Peyer's patch (tissue), 4 donors: ENCODE measurements around the gene LAMB1. TPM values are rescaled to one million over a fixed set of nuclear protein-coding genes. Genes with fewer than 3 reads are reported as not detected.

Experiments
- DNase-seq, 3 donors: peaks; one replicate each; pipeline ENCODE4 v3.0.0-alpha.2; 2017 to 2019
- H3K27ac ChIP-seq, 4 donors: fragments of 200-600 bp; sonication (generic); one replicate each; pipeline ENCODE4 v1.5.1; 2016 to 2019
- H3K27me3 ChIP-seq, 2 donors: fragments of 200-600 bp; sonication (generic); one replicate each; pipeline ENCODE4 v1.5.1; 2019
- H3K36me3 ChIP-seq, 3 donors: fragments of 200-600 bp; sonication (generic); one replicate each; pipeline ENCODE4 v1.5.1; 2016 to 2019
- H3K4me1 ChIP-seq, 4 donors: fragments of 200-600 bp; sonication (generic); one replicate each; pipeline ENCODE4 v1.5.1; 2016 to 2019
- H3K4me3 ChIP-seq, 4 donors: fragments of 200-600 bp; sonication (generic); 1 replicate in 3 of 4; 2 replicates in 1 of 4; pipeline ENCODE4 v1.5.1; 2016 to 2019; ENCODE audit warnings: mild to moderate bottlenecking in 1 of 4
- H3K9me3 ChIP-seq, 4 donors: fragments of 200-600 bp; sonication (generic); one replicate each; pipeline ENCODE4 v1.5.1; 2016 to 2019; ENCODE audit warnings: mild to moderate bottlenecking in 1 of 4
- POLR2A ChIP-seq, 2 donors: fragments of 450-650 bp; IDR thresholded peaks; one replicate each; pipeline ENCODE4 v1.5.1; 2017; ENCODE audit warnings: antibody characterized with exemption in 2 of 2, mild to moderate bottlenecking in 2 of 2, moderate library complexity in 2 of 2
- total RNA-seq, 4 donors: library from RNA; depleted of rRNA; stranded (reverse); fragments of >200 nt; gene quantifications; one replicate each; pipeline ENCODE4 v1.1.0, GENCODE V29; 2016
- TF ChIP-seq, protein P1 (sequence below), 6 experiments: fragments of 450-650 bp in 4 of 6; fragments of 200-600 bp in 2 of 6; sonication (generic) in 1 of 6; IDR thresholded peaks; one replicate each; pipeline ENCODE4 v1.5.1; 2017 to 2019; ENCODE audit warnings: antibody characterized with exemption in 6 of 6, mild to moderate bottlenecking in 3 of 6, moderate library complexity in 1 of 6

Gene LAMB1
- total RNA-seq, 4 donors from 2014 or later = 97.6 to 821 (median 155) TPM

DNA sequence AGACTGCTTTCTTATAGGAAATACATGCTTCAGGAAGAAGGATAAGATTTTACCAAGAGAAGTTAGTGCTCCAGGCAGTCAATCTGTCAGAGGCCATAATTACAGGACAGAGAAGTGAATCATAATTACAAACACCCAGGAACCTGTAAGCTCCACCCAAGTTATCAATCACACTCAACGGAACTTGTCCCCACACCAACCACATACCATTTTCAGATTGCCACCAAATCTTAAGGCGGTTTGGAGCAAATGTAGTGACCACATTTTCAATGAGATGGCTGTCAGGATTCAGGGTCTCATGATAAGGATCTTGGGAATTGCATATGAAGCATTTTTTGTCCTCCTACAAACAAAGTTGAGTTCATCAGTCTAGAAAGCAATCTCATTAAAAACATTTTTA, 4.8 kb downstream of the LAMB1 start:
- Histone ChIP-seq H3K27ac (peak overlapping the region in 2 of 4 donors; percentile 39 to 64), H3K27me3 (no peaks in the 10 kb centered on the region), H3K9me3 (no peaks in the 10 kb centered on the region), H3K36me3 (peaks cover 0 to 8% (median 0%) of the 10 kb centered on the region in 3 donors), H3K4me3 (no peak overlapping the region), H3K4me1 (peaks cover 0 to 68% (median 7%) of the 10 kb centered on the region in 4 donors)
- TF ChIP-seq, protein P1, sequence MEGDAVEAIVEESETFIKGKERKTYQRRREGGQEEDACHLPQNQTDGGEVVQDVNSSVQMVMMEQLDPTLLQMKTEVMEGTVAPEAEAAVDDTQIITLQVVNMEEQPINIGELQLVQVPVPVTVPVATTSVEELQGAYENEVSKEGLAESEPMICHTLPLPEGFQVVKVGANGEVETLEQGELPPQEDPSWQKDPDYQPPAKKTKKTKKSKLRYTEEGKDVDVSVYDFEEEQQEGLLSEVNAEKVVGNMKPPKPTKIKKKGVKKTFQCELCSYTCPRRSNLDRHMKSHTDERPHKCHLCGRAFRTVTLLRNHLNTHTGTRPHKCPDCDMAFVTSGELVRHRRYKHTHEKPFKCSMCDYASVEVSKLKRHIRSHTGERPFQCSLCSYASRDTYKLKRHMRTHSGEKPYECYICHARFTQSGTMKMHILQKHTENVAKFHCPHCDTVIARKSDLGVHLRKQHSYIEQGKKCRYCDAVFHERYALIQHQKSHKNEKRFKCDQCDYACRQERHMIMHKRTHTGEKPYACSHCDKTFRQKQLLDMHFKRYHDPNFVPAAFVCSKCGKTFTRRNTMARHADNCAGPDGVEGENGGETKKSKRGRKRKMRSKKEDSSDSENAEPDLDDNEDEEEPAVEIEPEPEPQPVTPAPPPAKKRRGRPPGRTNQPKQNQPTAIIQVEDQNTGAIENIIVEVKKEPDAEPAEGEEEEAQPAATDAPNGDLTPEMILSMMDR (IDR thresholded peaks at IDR 0.05) = no peak
- TF ChIP-seq POLR2A (IDR thresholded peaks at IDR 0.05) = no peak
- no peak for DNase-seq

DNA sequence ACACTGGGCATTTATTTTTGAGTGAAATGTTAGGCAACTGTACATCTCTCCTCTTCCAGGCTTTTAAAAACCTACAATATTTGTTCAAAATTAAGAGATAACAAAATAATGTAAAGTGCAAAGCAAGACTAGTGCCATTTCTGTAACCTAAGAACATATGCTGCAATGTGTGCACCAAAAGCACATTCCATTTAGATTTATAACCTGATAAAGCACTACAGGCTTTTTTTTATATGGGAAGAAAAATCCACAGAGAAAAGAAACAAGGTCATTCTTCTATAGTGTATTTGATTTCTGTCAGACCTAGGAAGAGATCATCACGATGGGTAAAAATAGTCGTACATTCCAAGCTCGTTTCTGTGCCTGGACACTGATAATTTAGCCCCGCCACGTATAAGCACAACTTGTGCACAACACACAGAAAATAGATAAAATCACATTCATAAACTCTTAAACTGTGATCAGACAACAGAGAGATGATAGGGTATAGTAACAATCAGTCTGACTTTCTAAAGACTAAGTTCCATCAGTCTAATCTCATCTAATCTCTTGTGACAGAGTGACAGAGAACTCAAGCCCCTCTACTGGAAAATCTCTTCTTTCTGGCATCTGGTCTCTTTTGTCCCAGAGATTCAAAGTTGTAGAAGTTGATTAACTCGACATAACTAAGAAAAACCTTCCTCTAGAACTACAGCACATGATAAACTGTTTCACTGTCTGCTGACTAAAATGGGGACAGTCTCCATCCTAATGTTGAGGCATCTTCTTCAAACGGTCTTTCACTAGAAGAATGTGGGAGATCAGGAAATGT, 6.7 kb downstream of the LAMB1 start:
- TF ChIP-seq, protein P1 (IDR thresholded peaks at IDR 0.05) = no peak
- no peak for TF ChIP-seq POLR2A (IDR thresholded peaks at IDR 0.05)
- H3K27ac ChIP-seq = peak overlapping the region in 2 of 4 donors; percentile 62 to 75
- no peaks in the 10 kb centered on the region for H3K27me3 ChIP-seq
- peaks cover 0 to 69% (median 4%) of the 10 kb centered on the region in 4 donors for H3K4me1 ChIP-seq
- no peak overlapping the region for H3K4me3 ChIP-seq
- no peaks in the 10 kb centered on the region for H3K9me3 ChIP-seq
- DNase-seq = no peak
- peaks cover 0 to 9% (median 0%) of the 10 kb centered on the region in 3 donors for H3K36me3 ChIP-seq

DNA sequence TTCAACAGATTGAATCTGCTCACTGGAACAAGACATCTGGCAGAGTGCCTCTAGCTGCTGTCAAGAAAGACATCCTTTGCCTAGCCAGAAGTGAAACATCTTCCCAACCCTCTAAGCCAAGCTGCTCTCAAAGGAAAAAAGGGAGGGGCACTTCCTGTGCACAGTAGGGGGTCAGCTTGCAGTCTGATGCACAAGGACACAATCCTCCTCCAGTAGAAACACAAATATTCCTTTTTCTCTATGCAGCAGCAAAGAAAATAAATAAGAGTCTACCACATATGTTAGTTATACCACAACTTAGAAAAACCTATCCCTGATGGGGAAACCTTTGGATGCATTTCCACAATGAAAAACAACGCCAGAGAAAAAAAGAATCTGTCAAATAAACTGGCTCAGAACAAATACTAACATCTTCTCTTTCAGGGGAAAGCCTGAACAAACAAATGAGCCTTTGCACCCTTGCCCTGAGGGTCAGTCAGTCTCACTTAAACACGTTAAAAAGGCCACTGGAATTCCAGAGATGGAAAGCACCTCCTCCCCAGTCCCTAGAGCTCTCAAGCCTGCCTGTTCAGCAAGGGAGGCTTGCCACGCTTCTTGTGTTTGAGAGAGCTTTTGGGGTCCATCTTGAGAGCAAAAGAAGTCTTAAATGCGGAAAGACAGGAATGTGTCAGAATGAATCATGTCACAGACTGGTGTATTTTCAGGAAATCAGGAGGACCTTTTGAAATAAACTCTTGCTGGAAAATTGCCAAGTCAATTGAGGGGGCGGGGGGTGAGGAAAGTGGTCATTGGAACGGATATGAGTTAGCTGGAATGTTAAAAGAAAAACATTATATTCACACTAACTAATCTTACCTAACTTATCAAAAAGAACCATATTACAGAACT, 7.5 kb downstream of the LAMB1 start:
- Histone ChIP-seq H3K36me3 (peaks cover 0 to 9% (median 0%) of the 10 kb centered on the region in 3 donors), H3K27me3 (no peaks in the 10 kb centered on the region), H3K27ac (peak overlapping the region in 3 of 4 donors; percentile 10 to 75 (median 62)), H3K4me3 (no peak overlapping the region), H3K9me3 (no peaks in the 10 kb centered on the region), H3K4me1 (peaks cover 0 to 64% (median 4%) of the 10 kb centered on the region in 4 donors)
- TF ChIP-seq, protein P1 (IDR thresholded peaks at IDR 0.05) = no peak
- no peak for TF ChIP-seq POLR2A (IDR thresholded peaks at IDR 0.05)
- no peak for DNase-seq

DNA sequence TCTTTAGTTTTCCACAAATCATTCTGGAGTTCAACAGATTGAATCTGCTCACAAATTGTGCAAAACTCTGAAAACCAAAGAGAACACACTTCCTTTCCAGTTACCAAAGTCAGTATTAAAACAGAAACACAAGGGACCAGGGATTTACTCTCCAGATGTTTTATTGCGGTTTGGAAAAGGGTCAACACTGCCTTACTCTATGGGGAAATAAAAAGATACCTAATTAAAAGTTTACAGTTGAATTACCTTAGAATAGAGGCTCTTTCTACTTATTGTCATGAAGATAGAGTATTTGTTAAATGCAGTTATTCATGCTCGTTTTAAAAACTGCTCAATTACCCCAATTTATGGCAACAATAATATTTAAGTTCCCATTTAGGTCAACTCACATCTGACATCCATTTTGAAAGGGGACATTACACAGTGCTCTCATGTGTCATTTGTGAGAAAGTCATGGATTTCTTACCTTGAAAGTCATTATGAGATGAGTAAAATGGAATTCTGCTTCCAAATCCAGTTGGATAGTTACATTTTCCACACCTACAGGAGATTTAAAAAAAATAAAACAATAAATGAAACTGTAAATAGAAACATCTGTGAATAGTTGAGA, 8.4 kb downstream of the LAMB1 start:
- DNase-seq = no peak
- H3K9me3 ChIP-seq = no peaks in the 10 kb centered on the region
- no peak overlapping the region for H3K4me3 ChIP-seq
- H3K4me1 ChIP-seq = peaks cover 0 to 61% (median 4%) of the 10 kb centered on the region in 4 donors
- H3K36me3 ChIP-seq = peaks cover 0 to 9% (median 0%) of the 10 kb centered on the region in 3 donors
- TF ChIP-seq, protein P1 (IDR thresholded peaks at IDR 0.05) = no peak
- TF ChIP-seq POLR2A (IDR thresholded peaks at IDR 0.05) = no peak
- peak overlapping the region in 3 of 4 donors; percentile 10 to 75 (median 62) for H3K27ac ChIP-seq
- H3K27me3 ChIP-seq = no peaks in the 10 kb centered on the region

DNA sequence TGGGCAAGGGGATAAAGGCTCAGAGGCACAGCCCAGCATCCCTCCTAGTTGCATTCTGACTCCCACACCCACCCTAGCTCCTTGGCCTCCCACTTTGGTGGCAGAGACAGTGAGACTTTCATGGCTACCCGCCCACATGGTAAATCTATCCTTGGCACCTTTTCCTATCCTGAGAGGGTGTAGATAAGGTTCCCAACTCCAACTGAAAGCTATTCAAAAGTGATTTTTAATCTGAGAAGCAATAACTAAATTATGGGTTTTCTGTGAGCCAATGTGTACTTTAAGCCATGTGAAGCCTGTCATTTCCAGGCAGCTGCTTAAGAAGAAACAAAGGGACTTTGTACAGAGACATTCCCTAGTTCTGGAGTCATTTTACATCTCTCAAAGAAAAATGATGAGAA, 9.1 kb downstream of the LAMB1 start:
- Histone ChIP-seq H3K9me3 (no peaks in the 10 kb centered on the region), H3K4me1 (peaks cover 0 to 58% (median 4%) of the 10 kb centered on the region in 4 donors), H3K4me3 (no peak overlapping the region), H3K27me3 (no peaks in the 10 kb centered on the region), H3K36me3 (peaks cover 0 to 16% (median 0%) of the 10 kb centered on the region in 3 donors), H3K27ac (peak overlapping the region in 2 of 4 donors; percentile 62 to 75)
- no peak for DNase-seq
- TF ChIP-seq, protein P1 (IDR thresholded peaks at IDR 0.05) = no peak
- no peak for TF ChIP-seq POLR2A (IDR thresholded peaks at IDR 0.05)
